Breast epithelium (tissue), 3 donors: ENCODE results near the gene FBXO30.

Experiments used
- POLR2A ChIP-seq: fragments of 450-650 bp; IDR thresholded peaks from one replicate; pipeline ENCODE4 v1.6.1; 2016; ENCODE audit warnings: antibody characterized with exemption, mild to moderate bottlenecking, moderate library complexity
- POLR2AphosphoS5 ChIP-seq, 3 donors: sonication (generic); formaldehyde crosslinking; IDR thresholded peaks; one replicate each; pipeline ENCODE4 v1.6.1; 2017; ENCODE audit warnings: antibody characterized with exemption in 3 of 3
- TF ChIP-seq, protein P1 (sequence below), 3 donors: fragments of 450-650 bp; IDR thresholded peaks; one replicate each; pipeline ENCODE4 v1.5.1; 2016 to 2017; ENCODE audit warnings: antibody characterized with exemption in 3 of 3, mild to moderate bottlenecking in 3 of 3, moderate library complexity in 3 of 3

DNA sequence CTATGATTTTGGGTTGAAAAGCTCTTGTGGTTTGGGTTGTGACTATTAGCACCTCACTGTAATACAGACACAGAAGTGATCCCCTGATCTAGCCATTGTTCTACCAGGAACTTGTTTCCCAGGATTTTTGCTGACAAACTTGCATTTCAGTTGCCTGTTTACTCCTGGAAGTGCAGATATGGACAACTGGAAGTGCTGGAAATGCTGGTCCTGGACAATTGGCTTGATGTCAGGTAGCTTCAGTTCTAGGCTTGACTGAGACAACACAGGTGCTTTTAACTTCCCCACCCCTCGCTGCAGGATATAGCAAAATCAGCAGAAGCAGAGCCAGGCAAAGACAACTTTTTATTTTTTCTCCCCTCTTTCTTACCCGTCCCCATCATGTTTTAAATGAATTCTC is 27.1 kb upstream of the FBXO30 start:
- TF ChIP-seq POLR2A (no peak), POLR2AphosphoS5 (IDR thresholded peaks at IDR 0.05) (no peak)
- TF ChIP-seq, protein P1, sequence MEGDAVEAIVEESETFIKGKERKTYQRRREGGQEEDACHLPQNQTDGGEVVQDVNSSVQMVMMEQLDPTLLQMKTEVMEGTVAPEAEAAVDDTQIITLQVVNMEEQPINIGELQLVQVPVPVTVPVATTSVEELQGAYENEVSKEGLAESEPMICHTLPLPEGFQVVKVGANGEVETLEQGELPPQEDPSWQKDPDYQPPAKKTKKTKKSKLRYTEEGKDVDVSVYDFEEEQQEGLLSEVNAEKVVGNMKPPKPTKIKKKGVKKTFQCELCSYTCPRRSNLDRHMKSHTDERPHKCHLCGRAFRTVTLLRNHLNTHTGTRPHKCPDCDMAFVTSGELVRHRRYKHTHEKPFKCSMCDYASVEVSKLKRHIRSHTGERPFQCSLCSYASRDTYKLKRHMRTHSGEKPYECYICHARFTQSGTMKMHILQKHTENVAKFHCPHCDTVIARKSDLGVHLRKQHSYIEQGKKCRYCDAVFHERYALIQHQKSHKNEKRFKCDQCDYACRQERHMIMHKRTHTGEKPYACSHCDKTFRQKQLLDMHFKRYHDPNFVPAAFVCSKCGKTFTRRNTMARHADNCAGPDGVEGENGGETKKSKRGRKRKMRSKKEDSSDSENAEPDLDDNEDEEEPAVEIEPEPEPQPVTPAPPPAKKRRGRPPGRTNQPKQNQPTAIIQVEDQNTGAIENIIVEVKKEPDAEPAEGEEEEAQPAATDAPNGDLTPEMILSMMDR (IDR thresholded peaks at IDR 0.05) = no peak
